CD8-positive, alpha-beta memory T cell (primary cell): ENCODE results near the gene MYG1. TPM values are rescaled to one million over a fixed set of nuclear protein-coding genes. Genes with fewer than 3 reads are reported as not detected.

Experiments
- CTCF ChIA-PET: fragments of 350-600 bp; sonication (Branson Sonifier 250); formaldehyde crosslinking; loops from one replicate; lab custom pipeline; 2021; ENCODE audit warnings: antibody characterized with exemption; lab: Charles Lee
- POLR2A ChIA-PET: fragments of 350-600 bp; sonication (Branson Sonifier 250); formaldehyde crosslinking; loops from one replicate; lab custom pipeline; 2021; ENCODE audit warnings: antibody characterized with exemption; lab: Charles Lee
- DNase-seq, 5 donors: peaks; one replicate each; pipeline versions ENCODE4 v3.0.0 to v3.0.0-alpha.2; 2020 to 2022; ENCODE audit warnings: mixed read lengths in 1 of 5
- H3K27ac ChIP-seq: one replicate; pipeline ENCODE4 v1.7.0; 2013; ENCODE audit warnings: low read depth, mild to moderate bottlenecking, low read length, moderate library complexity
- H3K27me3 ChIP-seq: 2 replicates; pipeline ENCODE4 v1.7.0; 2013; ENCODE audit warnings: low read length, mild to moderate bottlenecking; ENCODE audit not compliant: insufficient read depth, poor library complexity, severe bottlenecking
- H3K36me3 ChIP-seq: 2 replicates; pipeline ENCODE4 v1.7.0; 2013; ENCODE audit warnings: mild to moderate bottlenecking, low read length, moderate library complexity; ENCODE audit not compliant: insufficient read depth
- H3K4me1 ChIP-seq: 2 replicates; pipeline ENCODE4 v1.7.0; 2013; ENCODE audit warnings: mild to moderate bottlenecking, low read length, moderate library complexity; ENCODE audit not compliant: insufficient read depth
- H3K4me3 ChIP-seq: 2 replicates; pipeline ENCODE4 v1.7.0; 2013; ENCODE audit warnings: mild to moderate bottlenecking, low read length
- H3K9me3 ChIP-seq: 2 replicates; pipeline ENCODE4 v1.7.0; 2013; ENCODE audit warnings: mild to moderate bottlenecking, low read length
- H3K27ac Mint-ChIP-seq, 8 donors: one replicate each; pipeline ENCODE4 v1.8.0; 2020 to 2021; ENCODE audit warnings: mixed read lengths in 8 of 8, mild to moderate bottlenecking in 6 of 8, inconsistent platforms in 3 of 8, moderate library complexity in 3 of 8
- H3K27me3 Mint-ChIP-seq, 2 donors: one replicate each; pipeline ENCODE4 v1.8.0; 2020 to 2021; ENCODE audit warnings: mixed read lengths in 2 of 2, mild to moderate bottlenecking in 1 of 2, moderate library complexity in 1 of 2
- H3K36me3 Mint-ChIP-seq, 3 donors: one replicate each; pipeline ENCODE4 v1.8.0; 2020 to 2021; ENCODE audit warnings: mixed read lengths in 3 of 3, inconsistent platforms in 1 of 3, mild to moderate bottlenecking in 1 of 3
- H3K4me1 Mint-ChIP-seq, 3 donors: one replicate each; pipeline ENCODE4 v1.8.0; 2020 to 2021; ENCODE audit warnings: mixed read lengths in 3 of 3, inconsistent platforms in 1 of 3, mild to moderate bottlenecking in 1 of 3
- H3K4me3 Mint-ChIP-seq, 7 donors: one replicate each; pipeline ENCODE4 v1.8.0; 2020 to 2021; ENCODE audit warnings: mixed read lengths in 7 of 7, mild to moderate bottlenecking in 6 of 7, moderate library complexity in 4 of 7, inconsistent platforms in 2 of 7
- H3K9me3 Mint-ChIP-seq, 5 donors: one replicate each; pipeline ENCODE4 v1.8.0; 2020 to 2022; ENCODE audit warnings: mixed read lengths in 5 of 5, mild to moderate bottlenecking in 3 of 5, moderate library complexity in 2 of 5, inconsistent platforms in 1 of 5
- polyA plus RNA-seq: library from polyadenylated mRNA; unstranded; fragments of 300-500 nt; fragmentation: Illumina TruSeq; gene quantifications from one replicate; pipeline ENCODE4 v1.2.3, GENCODE V29; 2021
- total RNA-seq, 2 experiments: library from RNA; stranded (reverse); gene quantifications; one replicate each; pipeline ENCODE4 v1.2.3, GENCODE V29; 2021

MYG1 gene
- total and polyA plus RNA-seq, 3 experiments from 2014 or later = 67.9 to 82.5 (median 81.1) TPM

- peaks cover 0 to 24% (median 0%) of the 10 kb centered on the region in 3 donors for H3K36me3 Mint-ChIP-seq
- DNase-seq = no peak
- H3K27me3 ChIP-seq = no peaks in the 10 kb centered on the region
- ChIA-PET POLR2A (interaction anchor here (0.7 kb wide), 1 partner anchor 37 kb away, joined by 3 read pairs; no protein-coding TSS in a partner anchor), CTCF (interaction anchor here (0.7 to 1.7 kb wide), 3 partner anchors 9 to 62 kb away, joined by 3 to 6 read pairs (median 4); partner anchors contain the start of gene ESPL1)
- H3K4me1 ChIP-seq = peaks cover 22% of the 10 kb centered on the region
- H3K36me3 ChIP-seq = no peaks in the 10 kb centered on the region
- H3K4me1 Mint-ChIP-seq = peaks cover 9 to 20% (median 18%) of the 10 kb centered on the region in 3 donors
- no peak overlapping the region for H3K27ac ChIP-seq
- peak overlapping the region in 1 of 8 donors; percentile 12 for H3K27ac Mint-ChIP-seq
- H3K4me3 ChIP-seq = no peak overlapping the region
- H3K9me3 ChIP-seq = no peaks in the 10 kb centered on the region
- H3K9me3 Mint-ChIP-seq = no peaks in the 10 kb centered on the region
- no peaks in the 10 kb centered on the region for H3K27me3 Mint-ChIP-seq
- no peak overlapping the region for H3K4me3 Mint-ChIP-seq
These were observed 40.7 kb upstream of the MYG1 start for GRCh38 chr12:53258541-53259539.

- Histone ChIP-seq H3K4me1 (peaks cover 18% of the 10 kb centered on the region), H3K36me3 (no peaks in the 10 kb centered on the region), H3K27ac (no peak overlapping the region), H3K9me3 (no peaks in the 10 kb centered on the region), H3K4me3 (no peak overlapping the region), H3K27me3 (no peaks in the 10 kb centered on the region)
- Mint-ChIP-seq H3K4me1 (peaks cover 6 to 12% (median 11%) of the 10 kb centered on the region in 3 donors), H3K27me3 (no peaks in the 10 kb centered on the region), H3K4me3 (no peak overlapping the region), H3K36me3 (peaks cover 0 to 15% (median 0%) of the 10 kb centered on the region in 3 donors), H3K27ac (peak overlapping the region in 2 of 8 donors; percentile 60 to 73), H3K9me3 (no peaks in the 10 kb centered on the region)
- DNase-seq = no peak
- ChIA-PET POLR2A (interaction anchor here (0.6 to 0.7 kb wide), 4 partner anchors 8 to 884 kb away, joined by 3 to 6 read pairs (median 4); partner anchors contain the start of gene ESPL1), CTCF (interaction anchor here (1.1 kb wide), 1 partner anchor 19 kb away, joined by 3 read pairs; no protein-coding TSS in a partner anchor)
These were observed 39.6 kb upstream of the MYG1 start for GRCh38 chr12:53259891-53260290.

- Mint-ChIP-seq H3K27me3 (no peaks in the 10 kb centered on the region), H3K4me3 (peak overlapping the region in 1 of 7 donors; percentile 10), H3K27ac (peak overlapping the region in 1 of 8 donors; percentile 13), H3K9me3 (no peaks in the 10 kb centered on the region), H3K4me1 (peaks cover 16 to 21% (median 20%) of the 10 kb centered on the region in 3 donors), H3K36me3 (peaks cover 0 to 4% (median 0%) of the 10 kb centered on the region in 3 donors)
- Histone ChIP-seq H3K27ac (no peak overlapping the region), H3K4me1 (peaks cover 13% of the 10 kb centered on the region), H3K27me3 (no peaks in the 10 kb centered on the region), H3K9me3 (no peaks in the 10 kb centered on the region), H3K4me3 (no peak overlapping the region), H3K36me3 (no peaks in the 10 kb centered on the region)
- ChIA-PET POLR2A (interaction anchor here (0.7 kb wide), 1 partner anchor 113 kb away, joined by 4 read pairs; no protein-coding TSS in a partner anchor), CTCF (interaction anchor here (1.5 to 7.4 kb wide), 9 partner anchors 9 to 106 kb away, joined by 3 to 165 read pairs (median 11); partner anchors contain the start of genes ITGB7 and MYG1)
- DNase-seq = no peak
These were observed 33.7 kb upstream of the MYG1 start for GRCh38 chr12:53265783-53266182.

GRCh38 chr12:53267306-53267998 is 32.0 kb upstream of the MYG1 start:
- ChIA-PET CTCF (interaction anchor here (0.7 to 7.4 kb wide), 27 partner anchors 8 to 233 kb away, joined by 3 to 165 read pairs (median 5); partner anchors contain the start of genes AAAS, CSAD, ITGB7 and TARBP2), POLR2A (interaction anchor here (0.6 to 2.8 kb wide), 9 partner anchors 28 to 186 kb away, joined by 3 to 21 read pairs (median 4); partner anchors contain the start of genes CSAD, ITGB7, PFDN5 and ZNF740)
- H3K36me3 ChIP-seq = no peaks in the 10 kb centered on the region
- H3K4me1 ChIP-seq = peaks cover 13% of the 10 kb centered on the region
- peak overlapping the region; percentile 52 to 99 (median 90) for H3K27ac Mint-ChIP-seq
- no peak for DNase-seq
- peak overlapping the region; percentile 83 for H3K4me3 ChIP-seq
- peaks cover 16 to 21% (median 20%) of the 10 kb centered on the region in 3 donors for H3K4me1 Mint-ChIP-seq
- H3K36me3 Mint-ChIP-seq = peaks cover 0 to 4% (median 3%) of the 10 kb centered on the region in 3 donors
- H3K9me3 Mint-ChIP-seq = no peaks in the 10 kb centered on the region
- H3K4me3 Mint-ChIP-seq = peak overlapping the region; percentile 88 to 99 (median 94)
- no peaks in the 10 kb centered on the region for H3K27me3 ChIP-seq
- peak overlapping the region; percentile 67 for H3K27ac ChIP-seq
- H3K9me3 ChIP-seq = no peaks in the 10 kb centered on the region
- no peaks in the 10 kb centered on the region for H3K27me3 Mint-ChIP-seq

- Mint-ChIP-seq H3K27ac (peak within 1 kb of the TSS; percentile 52 to 99 (median 90)), H3K36me3 (peaks cover 0 to 4% (median 3%) of the 10 kb centered on the region in 3 donors), H3K9me3 (no peaks in the 10 kb centered on the region), H3K27me3 (no peaks in the 10 kb centered on the region), H3K4me3 (peak within 1 kb of the TSS; percentile 88 to 99 (median 94)), H3K4me1 (peaks cover 16 to 21% (median 20%) of the 10 kb centered on the region in 3 donors)
- peak; percentile 75 to 88 (median 84) for DNase-seq
- peak within 1 kb of the TSS; percentile 83 for H3K4me3 ChIP-seq
- no peaks in the 10 kb centered on the region for H3K9me3 ChIP-seq
- H3K27me3 ChIP-seq = no peaks in the 10 kb centered on the region
- H3K27ac ChIP-seq = peak within 1 kb of the TSS; percentile 67
- POLR2A ChIA-PET = interaction anchor here (0.6 to 2.8 kb wide), 9 partner anchors 8 to 88 kb away, joined by 3 to 21 read pairs (median 4); partner anchors contain the start of genes CSAD, ITGB7, PFDN5 and ZNF740
- CTCF ChIA-PET = interaction anchor here (0.7 to 7.4 kb wide), 27 partner anchors 9 to 233 kb away, joined by 3 to 165 read pairs (median 5); partner anchors contain the start of genes AAAS, CSAD, ITGB7 and TARBP2
- peaks cover 13% of the 10 kb centered on the region for H3K4me1 ChIP-seq
- H3K36me3 ChIP-seq = no peaks in the 10 kb centered on the region
These were observed 31.4 kb upstream of the MYG1 start, which contains the start of gene ESPL1 for GRCh38 chr12:53267999-53268629. ESPL1 (plus strand) TSS chr12:53268299; CDS start chr12:53268767, 468 bp downstream.

- Histone ChIP-seq H3K4me1 (peaks cover 13% of the 10 kb centered on the region), H3K27ac (peak overlapping the region; percentile 67), H3K9me3 (no peaks in the 10 kb centered on the region), H3K4me3 (peak overlapping the region; percentile 83), H3K36me3 (no peaks in the 10 kb centered on the region), H3K27me3 (no peaks in the 10 kb centered on the region)
- ChIA-PET POLR2A (interaction anchor here (0.6 to 2.8 kb wide), 6 partner anchors 9 to 89 kb away, joined by 3 to 21 read pairs (median 4); partner anchors contain the start of genes AAAS, CSAD, PFDN5 and ZNF740), CTCF (interaction anchor here (1.5 to 7.4 kb wide), 13 partner anchors 9 to 203 kb away, joined by 5 to 165 read pairs (median 11); partner anchors contain the start of genes AAAS, CSAD, ITGB7 and ZNF740)
- Mint-ChIP-seq H3K4me1 (peaks cover 16 to 21% (median 20%) of the 10 kb centered on the region in 3 donors), H3K27me3 (no peaks in the 10 kb centered on the region), H3K36me3 (peaks cover 0 to 4% (median 3%) of the 10 kb centered on the region in 3 donors), H3K9me3 (no peaks in the 10 kb centered on the region), H3K27ac (peak overlapping the region; percentile 51 to 99 (median 90)), H3K4me3 (peak overlapping the region; percentile 88 to 99 (median 94))
- no peak for DNase-seq
These were observed 30.6 kb upstream of the MYG1 start for GRCh38 chr12:53268630-53269562.
